ENCODE measurements around the gene AP2A2.

Gene AP2A2

GRCh38 chr11:996681-997080 is 71.0 kb downstream of the AP2A2 start:
- DNase-seq (ENCODE audit: low read depth): no peak

DNA sequence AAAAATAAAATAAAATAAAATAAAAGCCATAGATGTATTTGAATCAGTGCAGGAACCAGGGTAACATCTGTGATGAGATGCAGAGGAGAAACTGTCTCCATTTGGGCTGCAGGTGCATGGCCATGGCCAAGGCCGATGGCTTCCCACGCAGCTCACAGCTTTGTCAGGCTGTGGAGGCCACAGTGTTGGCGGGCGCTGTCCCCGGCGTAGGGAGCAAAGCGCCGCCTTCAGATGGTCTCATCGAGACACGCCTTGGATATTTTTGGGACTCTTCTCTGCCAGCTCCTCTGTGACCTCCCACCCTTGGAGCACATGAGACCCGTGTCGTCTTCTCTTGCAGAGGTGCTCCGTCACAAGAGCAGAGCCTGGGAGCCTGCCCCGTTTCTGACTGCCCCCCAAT is 72.2 kb downstream of the AP2A2 start:
- DNase-seq (ENCODE audit: low read depth): no peak

GRCh38 chr11:999009-999408 is 73.3 kb downstream of the AP2A2 start:
- no peak for DNase-seq (ENCODE audit: low read depth)

DNA sequence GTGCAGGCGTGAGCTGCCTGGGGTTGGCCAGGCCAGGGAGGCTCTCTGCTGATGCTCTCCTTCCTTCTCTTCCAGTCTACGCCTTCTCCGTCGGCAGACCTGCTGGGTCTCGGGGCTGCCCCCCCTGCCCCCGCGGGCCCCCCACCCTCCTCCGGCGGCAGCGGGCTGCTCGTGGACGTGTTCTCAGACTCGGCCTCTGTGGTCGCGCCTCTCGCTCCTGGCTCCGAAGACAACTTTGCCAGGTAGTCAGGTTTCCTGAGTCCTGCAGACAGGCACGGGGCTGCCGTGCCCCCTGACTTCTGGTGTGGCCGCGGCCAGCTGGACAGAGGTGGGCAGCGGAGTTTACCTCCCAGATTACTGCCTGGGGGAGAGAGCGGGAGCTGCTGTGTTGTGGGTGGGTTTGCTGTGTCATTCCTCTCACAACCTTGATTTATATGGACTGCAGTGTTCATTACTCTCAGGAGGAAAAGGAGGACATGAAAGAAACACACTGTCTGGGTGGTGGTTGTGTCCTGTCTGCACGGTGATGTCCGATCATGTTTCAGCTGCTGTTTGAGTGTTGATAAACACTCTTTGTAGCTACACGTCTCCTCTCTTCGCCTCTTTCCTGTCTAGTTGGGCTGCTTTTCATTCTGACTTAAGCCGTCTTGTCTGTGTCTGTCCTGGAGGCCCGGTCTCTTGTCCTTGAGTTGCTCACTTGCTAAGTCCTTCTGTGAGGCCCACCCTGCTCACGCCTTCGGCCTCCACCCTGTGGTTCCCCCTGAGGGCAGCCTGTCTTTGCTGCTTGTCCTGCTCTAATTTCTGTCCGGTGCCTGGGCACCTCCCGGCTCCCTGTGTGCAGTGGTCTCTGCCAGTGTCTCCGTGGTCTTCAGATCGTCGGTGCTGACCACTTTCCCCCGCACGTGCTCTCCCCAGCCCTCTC is 74.9 kb downstream of the AP2A2 start:
- no peak for DNase-seq (ENCODE audit: low read depth)

GRCh38 chr11:1001617-1002405 is 76.1 kb downstream of the AP2A2 start:
- no peak for DNase-seq (ENCODE audit: low read depth)

GRCh38 chr11:1002406-1002984 is 76.8 kb downstream of the AP2A2 start:
- DNase-seq (ENCODE audit: low read depth): no peak

- DNase-seq (ENCODE audit: low read depth): no peak
These were observed 77.5 kb downstream of the AP2A2 start for GRCh38 chr11:1003159-1003558.

- DNase-seq (ENCODE audit: low read depth): no peak
These were observed 80.3 kb downstream of the AP2A2 start for GRCh38 chr11:1005928-1006327.

GRCh38 chr11:1006762-1007161 is 81.1 kb downstream of the AP2A2 start:
- no peak for DNase-seq (ENCODE audit: low read depth)

- no peak for DNase-seq (ENCODE audit: low read depth)
These were observed 81.6 kb downstream of the AP2A2 start for GRCh38 chr11:1007279-1007678.

DNA sequence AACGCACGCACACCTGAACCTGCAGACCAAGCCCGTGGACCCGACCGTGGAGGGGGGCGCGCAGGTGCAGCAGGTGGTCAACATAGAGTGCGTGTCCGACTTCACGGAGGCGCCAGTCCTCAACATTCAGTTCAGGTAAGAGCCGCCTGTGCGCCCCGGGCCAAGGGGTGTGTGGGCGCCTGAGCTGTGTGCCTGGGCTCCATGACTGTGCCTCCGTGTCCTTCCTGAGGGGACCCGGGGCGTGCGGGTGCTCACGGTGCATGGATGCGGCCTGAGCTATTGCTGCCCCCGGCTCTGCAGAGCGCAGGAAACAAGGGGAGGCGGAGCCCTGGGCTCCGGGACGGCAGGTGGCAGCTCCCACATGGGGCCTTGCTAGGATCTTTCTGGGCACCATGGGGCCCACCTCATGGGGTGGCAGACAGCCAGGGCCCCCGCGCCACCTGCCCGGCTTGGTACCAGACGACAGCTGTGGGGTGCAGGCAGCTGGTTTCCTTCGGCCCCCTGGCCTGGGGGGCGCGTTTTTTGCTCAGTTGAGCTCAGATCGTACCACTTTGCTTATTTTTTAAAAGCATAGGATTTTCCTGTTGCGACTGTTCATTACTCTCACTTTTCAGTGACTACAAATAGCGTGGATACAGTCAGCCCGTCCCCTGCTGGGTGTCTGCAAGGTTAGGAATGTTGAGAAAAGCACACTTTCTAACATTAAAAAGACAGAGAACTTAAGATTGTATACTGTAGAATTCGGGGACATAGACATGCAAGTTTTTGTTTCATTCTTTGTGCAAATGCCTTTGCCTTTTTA is 82.5 kb downstream of the AP2A2 start:
- DNase-seq (ENCODE audit: low read depth): no peak

DNA sequence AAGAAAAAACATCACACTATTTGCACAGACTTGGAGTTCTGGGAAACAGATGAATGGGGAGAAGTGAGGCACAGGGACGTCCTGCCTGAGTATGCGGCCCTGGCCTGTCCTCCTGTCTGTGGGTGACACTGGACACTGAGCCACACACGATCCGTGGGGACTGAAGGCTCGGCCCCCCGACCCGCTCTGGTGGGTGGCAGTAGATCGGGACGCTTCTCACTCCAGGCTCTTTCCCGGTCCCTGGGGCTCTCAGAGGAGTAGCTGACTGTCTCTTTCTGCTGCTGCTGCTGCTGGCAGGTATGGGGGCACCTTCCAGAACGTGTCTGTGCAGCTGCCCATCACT is 83.1 kb downstream of the AP2A2 start:
- DNase-seq (ENCODE audit: low read depth): no peak

DNA sequence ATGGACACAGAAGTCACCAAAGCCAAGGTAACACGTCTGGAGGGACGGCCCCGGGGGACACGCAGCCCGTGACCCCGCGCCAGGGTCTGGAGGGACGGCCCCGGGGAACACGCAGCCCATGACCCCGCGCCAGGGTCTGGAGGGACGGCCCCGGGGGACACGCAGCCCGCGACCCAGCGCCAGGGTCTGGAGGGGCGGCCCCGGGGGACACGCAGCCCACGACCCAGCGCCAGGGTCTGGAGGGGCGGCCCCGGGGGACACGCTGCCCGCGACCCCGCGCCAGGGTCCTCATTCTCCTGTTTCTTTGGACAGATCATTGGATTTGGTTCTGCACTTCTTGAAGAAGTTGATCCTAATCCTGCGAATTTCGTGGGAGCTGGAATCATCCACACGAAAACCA is 83.7 kb downstream of the AP2A2 start:
- no peak for DNase-seq (ENCODE audit: low read depth)

DNA sequence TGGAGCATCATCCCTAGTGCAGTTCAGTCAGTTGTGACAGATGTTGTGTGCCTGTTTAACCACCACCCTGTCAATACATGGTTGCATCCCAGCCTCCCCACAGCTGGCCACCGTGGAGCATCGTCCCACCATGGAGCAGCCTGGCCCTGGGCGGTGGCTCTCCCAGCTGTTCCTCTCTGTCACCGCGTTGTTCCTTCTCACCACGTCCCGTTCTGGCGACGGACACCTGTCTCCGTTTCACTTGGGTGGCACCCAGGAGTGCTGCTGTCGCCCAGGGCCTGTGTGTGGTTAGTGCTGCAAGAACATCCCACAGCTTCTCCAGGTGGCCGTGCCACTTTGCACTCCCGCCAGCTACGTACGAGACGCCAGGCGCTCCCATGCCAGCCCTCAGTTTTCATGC is 84.3 kb downstream of the AP2A2 start:
- no peak for DNase-seq (ENCODE audit: low read depth)

DNA sequence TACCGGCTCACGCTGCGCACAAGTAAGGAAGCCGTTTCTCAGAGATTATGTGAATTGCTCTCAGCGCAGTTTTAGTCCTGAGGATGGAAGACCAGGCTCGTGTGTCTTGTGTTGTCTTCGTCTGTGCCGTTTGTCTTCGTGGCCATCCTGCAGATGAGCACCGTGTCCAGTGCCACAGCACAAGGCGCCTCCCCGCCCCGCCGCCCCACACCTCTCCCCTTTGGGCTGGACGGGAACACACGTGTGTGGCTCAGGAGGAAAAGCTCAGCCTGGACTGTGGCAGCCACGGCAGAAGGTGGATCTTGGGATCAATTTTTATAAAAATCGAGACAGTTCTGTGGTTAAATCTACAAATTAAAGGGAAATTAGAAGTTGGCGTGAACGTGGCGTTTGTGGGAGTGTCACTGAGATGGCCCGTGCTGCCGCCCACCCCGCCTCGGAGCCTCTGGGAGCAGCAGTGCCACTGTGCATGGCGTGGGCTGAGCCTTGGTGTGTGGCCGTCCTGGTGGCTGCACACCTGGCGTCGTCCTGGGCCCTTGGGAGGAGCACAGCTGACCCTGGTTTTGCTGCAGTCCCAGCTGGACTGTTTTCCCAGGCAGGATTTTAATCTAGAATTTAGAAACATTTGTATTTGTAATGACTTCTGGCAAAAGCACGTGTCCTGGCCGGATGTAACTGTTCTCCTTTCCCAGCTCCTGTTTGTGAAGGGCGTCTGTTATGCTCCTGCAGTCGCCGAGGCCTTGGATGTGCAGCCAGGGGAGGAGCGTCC is 85.1 kb downstream of the AP2A2 start:
- DNase-seq (ENCODE audit: low read depth): no peak

DNA sequence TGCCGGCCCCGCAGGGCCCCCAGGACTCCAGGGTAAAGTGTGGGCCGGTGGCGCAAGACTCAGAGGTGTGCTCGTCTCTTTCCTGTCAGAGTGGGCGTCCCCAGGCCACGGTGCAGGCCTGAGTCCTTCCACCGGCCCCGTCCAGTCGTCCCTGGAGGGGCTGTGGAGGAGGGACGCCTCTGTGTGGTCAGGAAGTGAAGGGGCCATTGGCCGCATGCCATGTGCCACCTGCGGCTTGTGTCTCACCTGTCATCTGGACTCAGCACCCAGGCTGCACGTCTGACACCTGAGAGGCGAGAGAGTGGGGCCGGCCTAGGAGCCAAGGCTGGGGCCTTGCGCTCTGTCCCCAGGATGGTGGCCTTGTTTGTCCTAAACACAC is 85.6 kb downstream of the AP2A2 start:
- DNase-seq (ENCODE audit: low read depth): no peak

- no peak for DNase-seq (ENCODE audit: low read depth)
These were observed 86.6 kb downstream of the AP2A2 start for GRCh38 chr11:1012291-1012690.

DNA sequence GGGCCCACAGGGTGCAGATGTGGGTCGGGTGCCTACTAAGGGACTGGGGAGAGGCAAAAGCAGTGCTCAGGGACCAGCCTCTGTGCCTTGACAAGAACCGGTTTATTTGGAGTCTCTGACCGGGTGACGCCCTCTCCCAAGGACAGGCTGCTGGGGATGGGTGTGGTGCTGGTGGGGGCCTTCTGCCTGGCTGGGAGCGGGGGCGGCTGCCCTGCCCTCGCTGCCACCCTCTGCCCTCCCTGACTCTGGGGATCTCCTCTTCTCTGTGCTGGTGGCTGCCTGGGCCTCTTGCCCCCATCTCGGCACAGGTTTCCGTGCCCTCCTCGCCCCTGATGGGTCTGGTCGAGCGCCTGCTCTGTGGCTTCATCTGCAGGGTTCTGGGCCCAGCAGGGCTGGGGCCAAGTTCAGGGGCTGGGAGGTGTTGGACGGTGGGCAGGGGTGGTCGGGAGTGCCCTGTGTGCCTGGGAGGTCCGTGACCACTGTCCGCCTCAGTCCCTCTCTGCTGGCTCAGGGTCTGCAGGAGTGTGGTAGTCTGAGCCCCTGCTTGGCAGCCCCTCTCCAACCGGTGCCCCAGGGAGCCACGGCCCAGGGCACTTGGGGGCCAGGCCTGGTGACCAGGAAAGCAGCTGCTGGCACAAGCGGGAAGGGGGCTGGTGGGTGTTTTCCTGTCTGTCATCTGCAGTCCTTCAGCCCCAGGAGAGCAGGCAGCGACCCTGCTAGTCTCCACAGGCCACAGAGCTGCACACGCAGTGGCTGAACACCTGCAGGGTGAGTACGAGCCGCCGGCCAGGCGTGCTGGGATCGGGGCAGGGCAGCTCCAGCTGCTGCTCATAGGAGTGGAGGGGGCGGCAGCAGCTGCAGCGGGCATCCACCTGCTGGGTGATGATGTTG is 87.3 kb downstream of the AP2A2 start:
- no peak for DNase-seq (ENCODE audit: low read depth)

- no peak for DNase-seq (ENCODE audit: low read depth)
These were observed 87.9 kb downstream of the AP2A2 start for GRCh38 chr11:1013631-1013935.

DNA sequence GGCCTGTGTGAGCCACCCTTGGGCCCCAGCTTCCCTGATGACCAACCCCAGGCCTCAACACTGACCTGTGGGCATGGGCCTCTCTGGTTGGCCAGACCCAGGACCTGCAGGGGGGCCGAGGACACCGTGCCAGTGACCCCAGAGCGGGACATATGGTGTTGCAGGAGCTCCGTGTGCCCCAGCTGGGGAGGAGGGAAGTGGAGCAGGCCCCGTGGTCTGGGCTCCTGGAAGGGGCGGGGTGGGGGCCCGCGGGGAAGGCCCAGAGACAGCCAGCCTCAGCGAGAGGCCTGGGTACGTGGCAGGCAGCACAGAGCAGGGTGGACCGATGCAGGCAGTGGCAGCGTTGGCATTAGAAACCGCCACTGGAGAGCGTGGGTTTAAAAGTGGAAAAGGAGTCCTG is 88.6 kb downstream of the AP2A2 start:
- no peak for DNase-seq (ENCODE audit: low read depth)

DNA sequence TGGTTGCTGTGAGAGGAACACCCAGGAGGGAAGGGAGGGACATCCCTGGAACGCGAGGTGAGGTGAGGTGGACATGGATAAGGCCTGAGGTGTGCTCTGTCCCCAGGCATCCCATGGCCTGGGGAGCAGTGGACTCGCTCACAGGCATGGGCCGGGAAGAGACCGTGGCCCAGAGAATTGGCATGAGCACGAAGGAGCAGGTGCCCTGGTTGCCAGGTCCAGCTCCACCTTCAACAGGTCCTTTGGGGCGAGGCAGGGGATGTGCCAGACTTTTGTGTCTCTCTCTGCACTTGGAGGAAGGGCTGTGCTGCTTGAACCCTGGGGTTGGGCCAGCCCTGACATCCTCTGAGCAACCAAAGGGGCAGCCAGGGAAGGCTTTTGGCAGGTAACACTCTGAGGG is 89.4 kb downstream of the AP2A2 start:
- no peak for DNase-seq (ENCODE audit: low read depth)

All from T-helper 22 cell (primary cell).